Spleen (tissue), 11 donors: ENCODE results near the gene ACVR1C. TPM values are rescaled to one million over a fixed set of nuclear protein-coding genes. Genes with fewer than 3 reads are reported as not detected.

Experiments
- DNase-seq: peaks from one replicate; pipeline ENCODE4 v3.0.0-alpha.2; 2020
- H3K27ac ChIP-seq, 8 donors: fragments of 200-600 bp; sonication (generic) in 7 of 8; 1 replicate in 4 of 8; 2 replicates in 4 of 8; pipeline versions ENCODE4 v1.5.0 to v1.8.0; 2016 to 2021; ENCODE audit warnings: inconsistent platforms in 4 of 8, mild to moderate bottlenecking in 4 of 8, moderate library complexity in 1 of 8
- H3K27me3 ChIP-seq, 7 donors: fragments of 200-600 bp; sonication (generic) in 6 of 7; replicated peaks in 1 of 7; 1 replicate in 4 of 7; 2 replicates in 3 of 7; pipeline versions ENCODE4 v1.5.0 to v1.8.0; 2016 to 2021; ENCODE audit warnings: inconsistent platforms in 3 of 7, mild to moderate bottlenecking in 1 of 7
- H3K36me3 ChIP-seq, 6 donors: fragments of 200-600 bp; sonication (generic) in 5 of 6; 1 replicate in 4 of 6; 2 replicates in 2 of 6; pipeline versions ENCODE4 v1.5.0 to v1.8.0; 2016 to 2021; ENCODE audit warnings: inconsistent platforms in 2 of 6
- H3K4me1 ChIP-seq, 6 donors: fragments of 200-600 bp; sonication (generic) in 5 of 6; 1 replicate in 3 of 6; 2 replicates in 3 of 6; pipeline versions ENCODE4 v1.5.0 to v1.8.0; 2016 to 2021; ENCODE audit warnings: inconsistent platforms in 3 of 6
- H3K4me3 ChIP-seq, 8 donors: fragments of 200-600 bp; sonication (generic) in 7 of 8; 1 replicate in 4 of 8; 2 replicates in 4 of 8; pipeline versions ENCODE4 v1.5.0 to v1.8.0; 2016 to 2021; ENCODE audit warnings: inconsistent platforms in 4 of 8, mild to moderate bottlenecking in 4 of 8, moderate library complexity in 2 of 8
- H3K9me3 ChIP-seq, 8 donors: fragments of 200-600 bp; sonication (generic) in 7 of 8; 1 replicate in 4 of 8; 2 replicates in 4 of 8; pipeline versions ENCODE4 v1.5.0 to v1.8.0; 2016 to 2021; ENCODE audit warnings: inconsistent platforms in 4 of 8
- CTCF ChIP-seq, 11 experiments: fragments of 200-600 bp in 7 of 11; fragments of 450-650 bp in 4 of 11; sonication (generic) in 4 of 11; IDR thresholded peaks in 8 of 11; conservative IDR thresholded peaks in 3 of 11; 1 replicate in 7 of 11; 2 replicates in 4 of 11; pipeline versions ENCODE4 v1.4.0 to v1.8.0; 2016 to 2021; ENCODE audit warnings: antibody characterized with exemption in 11 of 11, inconsistent platforms in 4 of 11, mild to moderate bottlenecking in 1 of 11
- POLR2A ChIP-seq, 3 donors: fragments of 450-650 bp; IDR thresholded peaks; one replicate each; pipeline ENCODE4 v1.5.1; 2017; ENCODE audit warnings: antibody characterized with exemption in 3 of 3, mild to moderate bottlenecking in 1 of 3
- POLR2AphosphoS5 ChIP-seq, 3 donors: sonication (generic); formaldehyde crosslinking; IDR thresholded peaks; one replicate each; pipeline ENCODE4 v1.5.1; 2017; ENCODE audit warnings: antibody characterized with exemption in 3 of 3
- WGBS, 5 donors: extraction: QIAGEN DNeasy Blood & Tissue Kit in 3 of 5; methylation state at CpG; one replicate each; pipeline versions ENCODE4 v1.1.5 to v1.1.7; 2013 to 2018; 5-methylcytosine and 5-hydroxymethylcytosine counted together
- intact Hi-C: fragments of 100-400 bp; cut with DNase I; formaldehyde crosslinking; loops from one replicate; pipeline ENCODE4 v1.15.0; 2023; ENCODE audit warnings: low total_unique reads
- polyA plus RNA-seq, 3 donors: library from polyadenylated mRNA; stranded (reverse); fragments of 200-250 nt; gene quantifications; one replicate each; pipeline ENCODE4 v1.2.1, GENCODE V29; 2013
- total RNA-seq, 7 donors: library from RNA; depleted of rRNA in 3 of 7; stranded (reverse); fragments of >200 nt in 3 of 7; fragmentation: NEBNext Ultra II Directional in 4 of 7; extraction: Animal tissue kit (Norgen Biotek cat#: 25700) in 4 of 7; gene quantifications; one replicate each; pipeline versions ENCODE4 v1.1.0 to v1.2.1, GENCODE V29; 2016 to 2021
- donor health status: healthy with polysubstance abuse.
- donor health status: DM: no; HTN: no; CAD: no; lungs with moderate emphysema.
- donor health status: DM: no; HTN: no; CAD: no.
- donor health status: Bipolar disorder and iron deficiency.
- donor health status: healthy.
- donor health status: DM: no; HTN: no; CAD: no.
- donor health status: DM: yes; HTN: yes; CAD: no.

ACVR1C gene
- total and polyA plus RNA-seq, 10 donors, result 0.03 to 1.4 (median 0.39) TPM

- no peaks in the 10 kb centered on the region for H3K36me3 ChIP-seq
- H3K4me1 ChIP-seq, result peaks cover 0 to 7% (median 0%) of the 10 kb centered on the region in 6 donors
- peaks cover 0 to 14% (median 6%) of the 10 kb centered on the region in 8 donors for H3K9me3 ChIP-seq
- TF ChIP-seq POLR2AphosphoS5 (IDR thresholded peaks at IDR 0.05) (no peak), CTCF (IDR thresholded peaks at IDR 0.05 in 8 of 11, conservative IDR thresholded peaks at IDR 0.05 in 3 of 11) (no peak), POLR2A (IDR thresholded peaks at IDR 0.05) (no peak)
- H3K27me3 ChIP-seq, result peaks cover 0 to 7% (median 0%) of the 10 kb centered on the region in 7 donors
- WGBS, 5 donors, result 47 to 64% (median 60%) methylated on average over 2 of the region's 2 CpGs
- H3K27ac ChIP-seq, result no peak overlapping the region
- intact Hi-C loops, result loop anchor here (10.0 kb wide), 1 partner anchor 85 kb away; no protein-coding TSS in a partner anchor
- DNase-seq, result no peak
- no peak overlapping the region for H3K4me3 ChIP-seq
Measured at GRCh38 chr2:157509744-157510143, 118.9 kb downstream of the ACVR1C start.

GRCh38 chr2:157508676-157509075 lies 120.0 kb downstream of the ACVR1C start:
- no peak for TF ChIP-seq POLR2AphosphoS5 (IDR thresholded peaks at IDR 0.05)
- no peak for TF ChIP-seq CTCF (IDR thresholded peaks at IDR 0.05 in 8 of 11, conservative IDR thresholded peaks at IDR 0.05 in 3 of 11)
- no peak for TF ChIP-seq POLR2A (IDR thresholded peaks at IDR 0.05)
- DNase-seq, result no peak
- Histone ChIP-seq H3K27ac (no peak overlapping the region), H3K4me3 (no peak overlapping the region), H3K9me3 (peaks cover 0 to 14% (median 6%) of the 10 kb centered on the region in 8 donors), H3K36me3 (no peaks in the 10 kb centered on the region), H3K4me1 (peaks cover 0 to 7% (median 0%) of the 10 kb centered on the region in 6 donors), H3K27me3 (peaks cover 0 to 7% (median 0%) of the 10 kb centered on the region in 7 donors)
- WGBS, 5 donors, result 35 to 68% (median 55%) methylated on average over 3 of the region's 3 CpGs
- intact Hi-C loops, result loop anchor here (10.0 kb wide), 1 partner anchor 86 kb away; no protein-coding TSS in a partner anchor

- DNase-seq, result no peak
- intact Hi-C loops, result loop anchor here (10.0 kb wide), 1 partner anchor 88 kb away; no protein-coding TSS in a partner anchor
Measured at GRCh38 chr2:157506586-157506985, 122.1 kb downstream of the ACVR1C start.

More at GRCh38 chr2:157506586-157506985, 122.1 kb downstream of the ACVR1C start:
- Histone ChIP-seq H3K36me3 (no peaks in the 10 kb centered on the region), H3K4me3 (no peak overlapping the region), H3K27me3 (peaks cover 0 to 7% (median 0%) of the 10 kb centered on the region in 7 donors), H3K9me3 (peaks cover 0 to 14% (median 6%) of the 10 kb centered on the region in 8 donors), H3K4me1 (peaks cover 0 to 7% (median 0%) of the 10 kb centered on the region in 6 donors), H3K27ac (no peak overlapping the region)
- TF ChIP-seq POLR2AphosphoS5 (IDR thresholded peaks at IDR 0.05) (no peak), POLR2A (IDR thresholded peaks at IDR 0.05) (no peak), CTCF (IDR thresholded peaks at IDR 0.05 in 8 of 11, conservative IDR thresholded peaks at IDR 0.05 in 3 of 11) (no peak)
